K562 (cell line): ENCODE data around the gene VPS11. TPM values are rescaled to one million over a fixed set of nuclear protein-coding genes. Genes with fewer than 3 reads are reported as not detected.

Source experiments
- ARID3B ChIP-seq: fragments of 250-450 bp; sonication (Bioruptor Pico); IDR thresholded peaks from 2 replicates; pipeline ENCODE4 v1.4.0; 2020; ENCODE audit warnings: borderline replicate concordance
- ASH1L ChIP-seq: fragments of 450-650 bp; IDR thresholded peaks from 2 replicates; pipeline ENCODE4 v1.6.1; 2018; ENCODE audit warnings: borderline replicate concordance, mild to moderate bottlenecking, low read depth; ENCODE audit not compliant: partially characterized antibody
- BRD4 ChIP-seq: fragments of 200-600 bp; sonication (generic); IDR thresholded peaks from 2 replicates; pipeline ENCODE4 v1.6.1; 2017; ENCODE audit warnings: inconsistent platforms
- DMBX1 ChIP-seq: fragments of 250-450 bp; sonication (Bioruptor Pico); IDR thresholded peaks from 2 replicates; pipeline ENCODE4 v1.8.0; 2022; ENCODE audit warnings: inconsistent platforms, mild to moderate bottlenecking, moderate library complexity, borderline replicate concordance
- E2F4 ChIP-seq: sonication (generic); formaldehyde crosslinking; IDR thresholded peaks from 2 replicates; pipeline ENCODE4 v1.8.0; 2022; ENCODE audit warnings: mild to moderate bottlenecking, low read depth, missing genetic modification reagents
- EGR1 ChIP-seq: fragments of 450-650 bp; conservative IDR thresholded peaks from 2 replicates; pipeline ENCODE4 v1.6.1; 2017; ENCODE audit warnings: mild to moderate bottlenecking
- GABPB2 ChIP-seq: fragments of 250-450 bp; sonication (Bioruptor Pico); conservative IDR thresholded peaks from 2 replicates; pipeline ENCODE4 v1.5.1; 2021; ENCODE audit warnings: mild to moderate bottlenecking
- HNRNPH1 ChIP-seq: fragments of 200-400 bp; formaldehyde crosslinking; optimal IDR thresholded peaks from 2 replicates; pipeline ENCODE3; 2017; ENCODE audit warnings: low read depth, mild to moderate bottlenecking, low read length, moderate library complexity
- JUNB ChIP-seq: fragments of 450-650 bp; formaldehyde crosslinking; conservative IDR thresholded peaks from 2 replicates; pipeline ENCODE4 v1.4.0; 2020; ENCODE audit warnings: mild to moderate bottlenecking
- KDM5B ChIP-seq: fragments of 200-600 bp; sonication (generic); IDR thresholded peaks from 2 replicates; pipeline ENCODE4 v1.6.1; 2012; ENCODE audit warnings: low read depth, mild to moderate bottlenecking, moderate library complexity, low read length, control low read depth, inconsistent platforms; ENCODE audit not compliant: insufficient replicate concordance
- KLF1 ChIP-seq: fragments of 450-650 bp; IDR thresholded peaks from 2 replicates; pipeline ENCODE4 v1.6.1; 2016; ENCODE audit warnings: missing genetic modification characterization, missing compliant biosample characterization
- MTA1 ChIP-seq: fragments of 450-650 bp; IDR thresholded peaks from 2 replicates; pipeline ENCODE4 v1.6.1; 2017; ENCODE audit warnings: borderline replicate concordance
- MYC ChIP-seq, 2 experiments: fragments of 250-450 bp in 1 of 2; sonication (Bioruptor Pico) in 1 of 2; IDR thresholded peaks; 2 replicates each; pipeline versions ENCODE4 v1.5.1 to v1.6.1; 2012 to 2021; ENCODE audit warnings: low read depth in 2 of 2, borderline replicate concordance in 1 of 2, improper control_type of control experiment in 1 of 2, low read length in 1 of 2, mild to moderate bottlenecking in 1 of 2, moderate library complexity in 1 of 2
- PRMT5 ChIP-seq: sonication (generic); formaldehyde crosslinking; IDR thresholded peaks from 2 replicates; pipeline ENCODE4 v1.5.0; 2020; ENCODE audit warnings: missing genetic modification reagents
- SMAD3 ChIP-seq: fragments of 450-650 bp; formaldehyde crosslinking; conservative IDR thresholded peaks from 2 replicates; pipeline ENCODE4 v1.4.0; 2020; ENCODE audit warnings: mild to moderate bottlenecking
- TOE1 ChIP-seq, 2 experiments: fragments of 450-650 bp in 1 of 2; sonication (generic) in 1 of 2; formaldehyde crosslinking in 1 of 2; IDR thresholded peaks; 2 replicates each; pipeline versions ENCODE4 v1.7.1 to v1.8.0; 2016 to 2022; ENCODE audit warnings: borderline replicate concordance in 2 of 2, mild to moderate bottlenecking in 2 of 2, antibody characterized with exemption in 1 of 2, inconsistent platforms in 1 of 2, low read depth in 1 of 2, missing genetic modification reagents in 1 of 2, moderate library complexity in 1 of 2
- ZC3H4 ChIP-seq: sonication (generic); formaldehyde crosslinking; IDR thresholded peaks from 2 replicates; pipeline ENCODE4 v1.9.0; 2021; ENCODE audit warnings: missing genetic modification reagents, borderline replicate concordance
- ZEB2 ChIP-seq: fragments of 450-650 bp; IDR thresholded peaks from 2 replicates; pipeline ENCODE4 v1.6.1; 2016
- ZKSCAN1 ChIP-seq: fragments of 150-350 bp; IDR thresholded peaks from 2 replicates; pipeline ENCODE4 v1.6.1; 2016; ENCODE audit warnings: low read depth, low read length
- ZNF197 ChIP-seq: fragments of 200-800 bp; sonication (Bioruptor generic); IDR thresholded peaks from 2 replicates; pipeline ENCODE4 v1.6.1; 2016; ENCODE audit warnings: low read depth, missing genetic modification characterization, missing compliant biosample characterization
- ZNF232 ChIP-seq: sonication (generic); formaldehyde crosslinking; IDR thresholded peaks from 2 replicates; pipeline ENCODE4 v1.8.0; 2022; ENCODE audit warnings: mild to moderate bottlenecking, missing genetic modification reagents
- ZNF740 ChIP-seq, 3 experiments: fragments of 200-800 bp in 1 of 3; sonication (Bioruptor generic) in 1 of 3; sonication (generic) in 1 of 3; formaldehyde crosslinking in 1 of 3; IDR thresholded peaks; 2 replicates each; pipeline versions ENCODE4 v1.6.1 to v1.8.0; 2016 to 2022; ENCODE audit warnings: mild to moderate bottlenecking in 2 of 3, missing compliant biosample characterization in 2 of 3, missing genetic modification characterization in 2 of 3, missing genetic modification reagents in 1 of 3
- ZNF76 ChIP-seq: fragments of 250-450 bp; sonication (Bioruptor Pico); IDR thresholded peaks from 2 replicates; pipeline ENCODE4 v1.4.0; 2020; ENCODE audit warnings: mild to moderate bottlenecking, moderate library complexity, borderline replicate concordance
- polyA plus RNA-seq, 8 experiments: library from polyadenylated mRNA; depleted of rRNA in 4 of 8; stranded (reverse) in 5 of 8; unstranded in 3 of 8; fragments of >200 nt; fragmentation: Nextera tagmentation in 2 of 8; fragmentation: Illumina TruSeq in 1 of 8; extraction: Ambion mirVana in 2 of 8; extraction: Trizol in 1 of 8; gene quantifications; 2 replicates each; pipeline versions ENCODE4 v1.2.1 to v1.2.3, GENCODE V29; 2011 to 2014; ENCODE audit warnings: inconsistent platforms in 1 of 8, missing spikeins in 1 of 8
- total RNA-seq, 7 experiments: library from RNA; depleted of rRNA in 6 of 7; stranded (reverse); fragments of >200 nt in 6 of 7; fragmentation: Illumina TruSeq in 2 of 7; extraction: Trizol in 2 of 7; gene quantifications; 2 replicates each; pipeline versions ENCODE4 v1.2.1 to v1.2.3, GENCODE V29; 2011 to 2021; ENCODE audit warnings: low replicate concordance in 1 of 7

Gene VPS11
- total and polyA plus RNA-seq, 9 of the 15 experiments (the other 6 are each of a cell fraction or from before 2014, with no cell fraction given): 14.1 to 35.5 (median 27.5) TPM

DNA sequence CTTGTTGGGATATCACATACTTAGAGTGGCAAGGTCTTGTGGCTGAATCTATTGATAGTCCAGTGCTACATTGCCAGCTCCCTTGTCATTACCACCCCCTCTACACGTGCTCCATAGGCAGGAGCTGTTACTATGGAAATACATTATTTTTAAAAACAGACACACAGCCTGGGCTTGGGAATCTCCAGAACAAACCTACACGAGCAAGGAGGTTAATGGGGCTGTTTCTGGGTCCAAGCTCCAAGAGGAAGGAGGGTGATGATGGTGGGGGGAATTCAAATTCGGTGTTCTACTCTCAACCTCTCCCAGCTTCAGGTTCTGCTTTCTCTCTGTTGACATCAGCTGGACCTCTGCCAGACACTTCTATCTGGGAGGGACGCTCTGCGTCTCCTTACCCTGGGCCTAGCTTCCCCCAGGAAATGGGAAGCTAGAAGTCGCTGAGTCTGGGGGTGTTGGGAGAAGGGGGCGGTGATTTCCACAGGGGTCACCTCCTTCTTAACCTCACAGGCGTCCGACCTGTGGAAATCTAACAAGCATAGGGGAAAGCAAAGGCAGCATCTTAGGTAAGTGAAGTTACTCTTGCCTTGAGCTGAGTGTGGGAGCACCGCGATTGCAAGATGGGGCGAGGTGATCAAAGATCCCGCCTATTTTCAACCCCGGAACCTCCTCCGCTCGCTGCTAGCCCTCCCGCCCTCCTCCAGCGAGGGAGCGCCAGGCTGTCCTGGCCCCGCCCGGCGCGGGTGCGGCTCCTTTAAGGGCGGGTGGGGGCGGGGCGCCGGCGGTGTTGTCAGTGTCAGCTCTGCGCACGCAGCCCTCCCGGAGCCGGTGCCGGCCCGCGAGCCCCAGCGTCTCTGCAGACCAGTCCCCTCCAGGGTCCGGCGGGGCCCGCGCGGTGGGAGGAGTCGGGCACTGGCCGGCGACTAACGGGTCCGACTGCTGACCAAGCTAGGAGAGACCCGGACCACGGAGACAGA lies 39.2 kb downstream of the VPS11 start, which contains the start of gene C2CD2L (continued):
- TF ChIP-seq ZNF740 (CRISPR knock-in tag; IDR thresholded peaks at IDR 0.05): no peak
- no peak for TF ChIP-seq ZNF740 (tag; IDR thresholded peaks at IDR 0.05)
- no peak for TF ChIP-seq PRMT5 (CRISPR knock-in tag)
- TF ChIP-seq ZNF232 (CRISPR knock-in tag): no peak
- no peak for TF ChIP-seq JUNB (CRISPR knock-in tag)
- no peak for TF ChIP-seq HNRNPH1
- TF ChIP-seq ZNF197 (CRISPR knock-in tag): no peak
- TF ChIP-seq DMBX1: 0 out of 2 replicates have a peak, but pooled peaks have one; percentile 36
- peak; percentile 65; the same call in 1 of the 2 replicates for TF ChIP-seq TOE1 (IDR thresholded peaks at IDR 0.05; ENCODE audit: borderline replicate concordance)
- no peak for TF ChIP-seq TOE1 (CRISPR knock-in tag; IDR thresholded peaks at IDR 0.05; ENCODE audit: borderline replicate concordance, low read depth)
- peak; percentile 63; the same call in 1 of the 2 replicates for TF ChIP-seq EGR1
- peak; percentile 25; the same call in 1 of the 2 replicates for TF ChIP-seq MTA1
- no peak for TF ChIP-seq ZKSCAN1
- no peak for TF ChIP-seq E2F4
- no peak for TF ChIP-seq ARID3B (CRISPR knock-in tag)
- no peak for TF ChIP-seq ZC3H4
- TF ChIP-seq GABPB2 (CRISPR knock-in tag): no peak
- no peak for TF ChIP-seq ASH1L
- TF ChIP-seq ZEB2: peak; percentile 49; the same call in 1 of the 2 replicates
- no peak for TF ChIP-seq BRD4
- TF ChIP-seq KDM5B: no peak
- TF ChIP-seq SMAD3 (CRISPR knock-in tag): no peak
- peak; percentile 77; the same call in 1 of the 2 replicates for TF ChIP-seq MYC (IDR thresholded peaks at IDR 0.05; ENCODE audit: low read depth, low read length)
- no peak for TF ChIP-seq MYC (CRISPR knock-in tag; IDR thresholded peaks at IDR 0.05; ENCODE audit: borderline replicate concordance, low read depth)
- TF ChIP-seq KLF1 (tag): no peak
- TF ChIP-seq ZNF76 (CRISPR knock-in tag): 0 out of 2 replicates have a peak, but pooled peaks have one; percentile 32
